Measurements from ENCODE around the gene BASP1.

Gene BASP1

DNA sequence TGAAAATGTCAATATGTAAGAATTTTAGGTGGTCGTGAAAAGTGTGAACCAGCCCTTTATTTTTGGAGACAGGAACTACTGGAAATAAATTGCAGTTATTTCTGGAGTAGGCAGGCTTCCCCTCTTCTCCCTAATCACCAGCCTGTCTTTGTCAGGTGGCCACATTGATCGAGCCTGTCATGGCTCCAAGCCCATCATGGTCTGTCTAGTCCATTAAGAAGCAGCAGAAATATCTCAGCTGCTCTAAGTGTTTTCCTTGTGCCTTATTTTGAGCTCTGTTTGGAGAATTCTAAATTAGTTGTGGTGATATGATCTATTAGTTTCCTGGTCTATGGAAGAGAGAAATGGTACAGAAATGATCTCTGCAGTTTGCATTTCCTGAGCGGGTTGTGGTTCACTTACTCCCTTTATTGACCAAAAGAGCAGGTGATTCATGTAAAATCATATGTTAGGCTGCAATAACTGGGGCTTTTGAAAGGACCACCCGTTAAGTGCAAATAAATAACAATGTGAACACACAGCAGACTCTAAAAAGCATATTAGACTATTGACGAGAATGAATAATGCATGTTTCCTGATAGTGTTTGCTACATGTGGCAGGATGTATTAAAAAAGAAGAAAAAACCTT lies 42.3 kb downstream of the BASP1 start:
- CTCF ChIA-PET = no interaction called here
- TF ChIP-seq, protein P1, sequence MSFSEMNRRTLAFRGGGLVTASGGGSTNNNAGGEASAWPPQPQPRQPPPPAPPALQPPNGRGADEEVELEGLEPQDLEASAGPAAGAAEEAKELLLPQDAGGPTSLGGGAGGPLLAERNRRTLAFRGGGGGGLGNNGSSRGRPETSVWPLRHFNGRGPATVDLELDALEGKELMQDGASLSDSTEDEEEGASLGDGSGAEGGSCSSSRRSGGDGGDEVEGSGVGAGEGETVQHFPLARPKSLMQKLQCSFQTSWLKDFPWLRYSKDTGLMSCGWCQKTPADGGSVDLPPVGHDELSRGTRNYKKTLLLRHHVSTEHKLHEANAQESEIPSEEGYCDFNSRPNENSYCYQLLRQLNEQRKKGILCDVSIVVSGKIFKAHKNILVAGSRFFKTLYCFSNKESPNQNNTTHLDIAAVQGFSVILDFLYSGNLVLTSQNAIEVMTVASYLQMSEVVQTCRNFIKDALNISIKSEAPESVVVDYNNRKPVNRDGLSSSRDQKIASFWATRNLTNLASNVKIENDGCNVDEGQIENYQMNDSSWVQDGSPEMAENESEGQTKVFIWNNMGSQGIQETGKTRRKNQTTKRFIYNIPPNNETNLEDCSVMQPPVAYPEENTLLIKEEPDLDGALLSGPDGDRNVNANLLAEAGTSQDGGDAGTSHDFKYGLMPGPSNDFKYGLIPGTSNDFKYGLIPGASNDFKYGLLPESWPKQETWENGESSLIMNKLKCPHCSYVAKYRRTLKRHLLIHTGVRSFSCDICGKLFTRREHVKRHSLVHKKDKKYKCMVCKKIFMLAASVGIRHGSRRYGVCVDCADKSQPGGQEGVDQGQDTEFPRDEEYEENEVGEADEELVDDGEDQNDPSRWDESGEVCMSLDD (tag by site-specific recombination; IDR thresholded peaks at IDR 0.05) = no peak
- TF ChIP-seq, protein P2, sequence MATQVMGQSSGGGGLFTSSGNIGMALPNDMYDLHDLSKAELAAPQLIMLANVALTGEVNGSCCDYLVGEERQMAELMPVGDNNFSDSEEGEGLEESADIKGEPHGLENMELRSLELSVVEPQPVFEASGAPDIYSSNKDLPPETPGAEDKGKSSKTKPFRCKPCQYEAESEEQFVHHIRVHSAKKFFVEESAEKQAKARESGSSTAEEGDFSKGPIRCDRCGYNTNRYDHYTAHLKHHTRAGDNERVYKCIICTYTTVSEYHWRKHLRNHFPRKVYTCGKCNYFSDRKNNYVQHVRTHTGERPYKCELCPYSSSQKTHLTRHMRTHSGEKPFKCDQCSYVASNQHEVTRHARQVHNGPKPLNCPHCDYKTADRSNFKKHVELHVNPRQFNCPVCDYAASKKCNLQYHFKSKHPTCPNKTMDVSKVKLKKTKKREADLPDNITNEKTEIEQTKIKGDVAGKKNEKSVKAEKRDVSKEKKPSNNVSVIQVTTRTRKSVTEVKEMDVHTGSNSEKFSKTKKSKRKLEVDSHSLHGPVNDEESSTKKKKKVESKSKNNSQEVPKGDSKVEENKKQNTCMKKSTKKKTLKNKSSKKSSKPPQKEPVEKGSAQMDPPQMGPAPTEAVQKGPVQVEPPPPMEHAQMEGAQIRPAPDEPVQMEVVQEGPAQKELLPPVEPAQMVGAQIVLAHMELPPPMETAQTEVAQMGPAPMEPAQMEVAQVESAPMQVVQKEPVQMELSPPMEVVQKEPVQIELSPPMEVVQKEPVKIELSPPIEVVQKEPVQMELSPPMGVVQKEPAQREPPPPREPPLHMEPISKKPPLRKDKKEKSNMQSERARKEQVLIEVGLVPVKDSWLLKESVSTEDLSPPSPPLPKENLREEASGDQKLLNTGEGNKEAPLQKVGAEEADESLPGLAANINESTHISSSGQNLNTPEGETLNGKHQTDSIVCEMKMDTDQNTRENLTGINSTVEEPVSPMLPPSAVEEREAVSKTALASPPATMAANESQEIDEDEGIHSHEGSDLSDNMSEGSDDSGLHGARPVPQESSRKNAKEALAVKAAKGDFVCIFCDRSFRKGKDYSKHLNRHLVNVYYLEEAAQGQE (tag by site-specific recombination; IDR thresholded peaks at IDR 0.05) = no peak
- no peak for TF ChIP-seq ZNF629 (tag by site-specific recombination; IDR thresholded peaks at IDR 0.05)
- TF ChIP-seq ZNF155 (tag by site-specific recombination; IDR thresholded peaks at IDR 0.05) = no peak
- no peak for TF ChIP-seq ZNF121 (tag by site-specific recombination; IDR thresholded peaks at IDR 0.05)
- TF ChIP-seq, protein P3, sequence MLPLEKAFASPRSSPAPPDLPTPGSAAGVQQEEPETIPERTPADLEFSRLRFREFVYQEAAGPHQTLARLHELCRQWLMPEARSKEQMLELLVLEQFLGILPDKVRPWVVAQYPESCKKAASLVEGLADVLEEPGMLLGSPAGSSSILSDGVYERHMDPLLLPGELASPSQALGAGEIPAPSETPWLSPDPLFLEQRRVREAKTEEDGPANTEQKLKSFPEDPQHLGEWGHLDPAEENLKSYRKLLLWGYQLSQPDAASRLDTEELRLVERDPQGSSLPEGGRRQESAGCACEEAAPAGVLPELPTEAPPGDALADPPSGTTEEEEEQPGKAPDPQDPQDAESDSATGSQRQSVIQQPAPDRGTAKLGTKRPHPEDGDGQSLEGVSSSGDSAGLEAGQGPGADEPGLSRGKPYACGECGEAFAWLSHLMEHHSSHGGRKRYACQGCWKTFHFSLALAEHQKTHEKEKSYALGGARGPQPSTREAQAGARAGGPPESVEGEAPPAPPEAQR (tag by site-specific recombination; IDR thresholded peaks at IDR 0.05) = no peak
- no peak for TF ChIP-seq ZNF266 (tag by site-specific recombination; IDR thresholded peaks at IDR 0.05; ENCODE audit: low read depth)
- TF ChIP-seq ZNF510 (tag by site-specific recombination; IDR thresholded peaks at IDR 0.05; ENCODE audit: insufficient replicate concordance) = no peak
- H3K36me3 ChIP-seq (ENCODE audit: control insufficient read depth in 2 of 2, insufficient read depth in 1 of 2, low read length in 2 of 2) = peaks cover 22 to 39% of the 10 kb centered on the region in 2 experiments
- H3K9me3 ChIP-seq (ENCODE audit: control insufficient read depth, insufficient read depth, low read depth, low read length) = no peaks in the 10 kb centered on the region; the same call in 1 of the 2 replicates
- H3K4me1 ChIP-seq (ENCODE audit: control insufficient read depth, insufficient read depth, low read length) = peaks cover 16% of the 10 kb centered on the region
- no peak overlapping the region for H3K4me3 ChIP-seq (ENCODE audit: low read depth, low read length)
- POLR2A ChIA-PET = no interaction called here
- H3K27ac ChIP-seq (ENCODE audit: extremely low read depth, low read depth, low read length) = no peak overlapping the region

DNA sequence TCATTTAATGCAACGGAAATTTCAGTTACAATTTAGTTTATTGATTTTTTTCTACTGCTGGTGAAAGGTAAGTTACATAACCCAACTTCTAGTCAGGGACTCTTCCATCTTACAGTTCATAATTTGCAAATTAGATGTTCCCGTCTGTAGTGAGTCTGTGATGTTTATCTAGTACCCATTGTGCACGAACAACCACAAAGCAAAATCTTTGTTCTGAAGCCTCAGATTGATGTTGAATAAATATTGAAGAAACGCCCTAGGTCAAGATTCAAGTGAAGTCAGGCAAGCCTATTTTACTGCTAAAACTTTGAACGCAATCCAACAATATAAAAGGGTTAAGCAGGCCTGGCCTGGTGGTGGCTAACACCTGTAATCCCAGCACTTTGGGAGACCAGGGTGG lies 43.1 kb downstream of the BASP1 start:
- Histone ChIP-seq H3K4me1 (ENCODE audit: control insufficient read depth, insufficient read depth, low read length) (peaks cover 16% of the 10 kb centered on the region), H3K36me3 (ENCODE audit: control insufficient read depth in 2 of 2, insufficient read depth in 1 of 2, low read length in 2 of 2) (peaks cover 17 to 34% of the 10 kb centered on the region in 2 experiments), H3K4me3 (ENCODE audit: low read depth, low read length) (no peak overlapping the region), H3K9me3 (ENCODE audit: control insufficient read depth, insufficient read depth, low read depth, low read length) (no peaks in the 10 kb centered on the region; the same call in 1 of the 2 replicates), H3K27ac (ENCODE audit: extremely low read depth, low read depth, low read length) (0 out of 2 replicates have a peak overlapping the region, but pooled peaks have one; percentile 13)
- ChIA-PET CTCF (no interaction called here), POLR2A (no interaction called here)
- TF ChIP-seq ZNF354C (tag by site-specific recombination; IDR thresholded peaks at IDR 0.05; ENCODE audit: borderline replicate concordance, low read depth) = no peak

GRCh38 chr5:17261075-17261474 lies 43.6 kb downstream of the BASP1 start:
- ChIA-PET CTCF (no interaction called here), POLR2A (no interaction called here)
- no peak overlapping the region for H3K27ac ChIP-seq (ENCODE audit: extremely low read depth, low read depth, low read length)
- no peak overlapping the region for H3K4me3 ChIP-seq (ENCODE audit: low read depth, low read length)
- peaks cover 16 to 29% of the 10 kb centered on the region in 2 experiments for H3K36me3 ChIP-seq (ENCODE audit: control insufficient read depth in 2 of 2, insufficient read depth in 1 of 2, low read length in 2 of 2)
- peaks cover 16% of the 10 kb centered on the region for H3K4me1 ChIP-seq (ENCODE audit: control insufficient read depth, insufficient read depth, low read length)
- no peaks in the 10 kb centered on the region; the same call in 1 of the 2 replicates for H3K9me3 ChIP-seq (ENCODE audit: control insufficient read depth, insufficient read depth, low read depth, low read length)
- TF ChIP-seq, protein P4, sequence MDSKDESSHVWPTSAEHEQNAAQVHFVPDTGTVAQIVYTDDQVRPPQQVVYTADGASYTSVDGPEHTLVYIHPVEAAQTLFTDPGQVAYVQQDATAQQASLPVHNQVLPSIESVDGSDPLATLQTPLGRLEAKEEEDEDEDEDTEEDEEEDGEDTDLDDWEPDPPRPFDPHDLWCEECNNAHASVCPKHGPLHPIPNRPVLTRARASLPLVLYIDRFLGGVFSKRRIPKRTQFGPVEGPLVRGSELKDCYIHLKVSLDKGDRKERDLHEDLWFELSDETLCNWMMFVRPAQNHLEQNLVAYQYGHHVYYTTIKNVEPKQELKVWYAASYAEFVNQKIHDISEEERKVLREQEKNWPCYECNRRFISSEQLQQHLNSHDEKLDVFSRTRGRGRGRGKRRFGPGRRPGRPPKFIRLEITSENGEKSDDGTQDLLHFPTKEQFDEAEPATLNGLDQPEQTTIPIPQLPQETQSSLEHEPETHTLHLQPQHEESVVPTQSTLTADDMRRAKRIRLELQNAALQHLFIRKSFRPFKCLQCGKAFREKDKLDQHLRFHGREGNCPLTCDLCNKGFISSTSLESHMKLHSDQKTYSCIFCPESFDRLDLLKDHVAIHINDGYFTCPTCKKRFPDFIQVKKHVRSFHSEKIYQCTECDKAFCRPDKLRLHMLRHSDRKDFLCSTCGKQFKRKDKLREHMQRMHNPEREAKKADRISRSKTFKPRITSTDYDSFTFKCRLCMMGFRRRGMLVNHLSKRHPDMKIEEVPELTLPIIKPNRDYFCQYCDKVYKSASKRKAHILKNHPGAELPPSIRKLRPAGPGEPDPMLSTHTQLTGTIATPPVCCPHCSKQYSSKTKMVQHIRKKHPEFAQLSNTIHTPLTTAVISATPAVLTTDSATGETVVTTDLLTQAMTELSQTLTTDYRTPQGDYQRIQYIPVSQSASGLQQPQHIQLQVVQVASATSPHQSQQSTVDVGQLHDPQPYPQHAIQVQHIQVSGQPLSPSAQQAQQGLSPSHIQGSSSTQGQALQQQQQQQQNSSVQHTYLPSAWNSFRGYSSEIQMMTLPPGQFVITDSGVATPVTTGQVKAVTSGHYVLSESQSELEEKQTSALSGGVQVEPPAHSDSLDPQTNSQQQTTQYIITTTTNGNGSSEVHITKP (tag by site-specific recombination; IDR thresholded peaks at IDR 0.05) = no peak
- no peak for TF ChIP-seq ZNF148 (tag by site-specific recombination; IDR thresholded peaks at IDR 0.05; ENCODE audit: borderline replicate concordance)
- TF ChIP-seq ZNF138 (tag by site-specific recombination; IDR thresholded peaks at IDR 0.05; ENCODE audit: borderline replicate concordance) = no peak
- TF ChIP-seq KLF16 (tag by site-specific recombination; IDR thresholded peaks at IDR 0.05) = no peak
- no peak for TF ChIP-seq ZNF449 (tag by site-specific recombination; IDR thresholded peaks at IDR 0.05)

All from HEK293 (cell line).